GM21717 (cell line): ENCODE measurements around the gene SCARB1.
"Not testable (repeated sequence)": the region's sequence is repeated elsewhere in the genome, so short reads cannot be mapped to it uniquely, and the experiment has no call there.

Experiments used
- ATAC-seq: cut with Tn5 transposase; IDR thresholded peaks from one replicate; pipeline ENCODE4 v1.9.1; 2021; ENCODE audit warnings: mild to moderate bottlenecking, moderate library complexity; ENCODE audit not compliant: unreplicated experiment

SCARB1 gene

GRCh38 chr12:124863416-124864325 lies at the start of gene SCARB1:
Gene SCARB1 (minus strand): TSS chr12:124863864. CDS start chr12:124863720, 144 bp downstream.
- peak; percentile 74 for ATAC-seq

- ATAC-seq, result not testable (repeated sequence)
Observed at GRCh38 chr12:124912529-124913287, 49.0 kb upstream of the SCARB1 start.

- ATAC-seq, result not testable (repeated sequence)
Observed at GRCh38 chr12:124911521-124911920, 47.9 kb upstream of the SCARB1 start.

- ATAC-seq, result no peak
Observed at GRCh38 chr12:124910561-124911478, 47.2 kb upstream of the SCARB1 start.

- no peak for ATAC-seq
Observed at GRCh38 chr12:124909831-124910560, 46.3 kb upstream of the SCARB1 start.

GRCh38 chr12:124906606-124907261 lies 43.1 kb upstream of the SCARB1 start:
- ATAC-seq, result peak; percentile 51

- no peak for ATAC-seq
Observed at GRCh38 chr12:124904306-124905098, 40.8 kb upstream of the SCARB1 start.

- ATAC-seq, result peak; percentile 39
Observed at GRCh38 chr12:124902916-124903315, 39.3 kb upstream of the SCARB1 start.

GRCh38 chr12:124901003-124901402 lies 37.3 kb upstream of the SCARB1 start:
- no peak for ATAC-seq

GRCh38 chr12:124900345-124900795 lies 36.7 kb upstream of the SCARB1 start:
- ATAC-seq, result not testable (repeated sequence)

- ATAC-seq, result no peak
Observed at GRCh38 chr12:124898923-124899294, 35.2 kb upstream of the SCARB1 start.

GRCh38 chr12:124898200-124898922 lies 34.7 kb upstream of the SCARB1 start:
- ATAC-seq, result no peak

- no peak for ATAC-seq
Observed at GRCh38 chr12:124896461-124896860, 32.8 kb upstream of the SCARB1 start.

GRCh38 chr12:124893792-124894516 lies 30.3 kb upstream of the SCARB1 start:
- peak; percentile 72 for ATAC-seq

- no peak for ATAC-seq
Observed at GRCh38 chr12:124888260-124888659, 24.6 kb upstream of the SCARB1 start.

- ATAC-seq, result not testable (repeated sequence)
Observed at GRCh38 chr12:124887766-124888165, 24.1 kb upstream of the SCARB1 start.
